RWPE2 (cell line): ENCODE data around the gene POLR1H.

Experiments used
- ATAC-seq: fragments of 200-7000 bp; cut with Tn5 transposase; 3 replicates; pipeline ENCODE4 v1.9.1; 2021; ENCODE audit warnings: low read depth
- DNase-seq: peaks from one replicate; pipeline ENCODE4 v3.0.0-alpha.2; 2020; ENCODE audit warnings: low spot score
- H3K27ac ChIP-seq: fragments of 450-650 bp; 2 replicates; pipeline ENCODE4 v1.5.1; 2017; ENCODE audit warnings: mild to moderate bottlenecking; ENCODE audit not compliant: poor library complexity, severe bottlenecking
- H3K27me3 ChIP-seq: fragments of 250-450 bp; sonication (Bioruptor Pico); 2 replicates; pipeline ENCODE4 v1.5.1; 2021; ENCODE audit warnings: mild to moderate bottlenecking, moderate library complexity; ENCODE audit not compliant: insufficient read depth, poor library complexity, severe bottlenecking
- H3K36me3 ChIP-seq: fragments of 250-450 bp; sonication (Bioruptor Pico); 2 replicates; pipeline ENCODE4 v1.5.1; 2020; ENCODE audit warnings: low read depth, mild to moderate bottlenecking, moderate library complexity
- H3K4me1 ChIP-seq: fragments of 250-450 bp; sonication (Bioruptor Pico); 2 replicates; pipeline ENCODE4 v1.5.1; 2021; ENCODE audit warnings: mild to moderate bottlenecking, moderate library complexity; ENCODE audit not compliant: insufficient read depth, poor library complexity, severe bottlenecking
- H3K4me3 ChIP-seq: fragments of 250-450 bp; sonication (Bioruptor Pico); 2 replicates; pipeline ENCODE4 v1.5.1; 2021; ENCODE audit warnings: mild to moderate bottlenecking, moderate library complexity; ENCODE audit not compliant: severe bottlenecking
- H3K9me3 ChIP-seq: fragments of 250-450 bp; sonication (Bioruptor Pico); 2 replicates; pipeline ENCODE4 v1.5.1; 2021; ENCODE audit warnings: mild to moderate bottlenecking, moderate library complexity; ENCODE audit not compliant: severe bottlenecking
- TF ChIP-seq, protein P1 (sequence below): fragments of 450-650 bp; IDR thresholded peaks from one replicate; pipeline ENCODE4 v1.5.1; 2017; ENCODE audit warnings: mild to moderate bottlenecking, moderate library complexity; ENCODE audit not compliant: poor library complexity, severe bottlenecking

The POLR1H gene

DNA sequence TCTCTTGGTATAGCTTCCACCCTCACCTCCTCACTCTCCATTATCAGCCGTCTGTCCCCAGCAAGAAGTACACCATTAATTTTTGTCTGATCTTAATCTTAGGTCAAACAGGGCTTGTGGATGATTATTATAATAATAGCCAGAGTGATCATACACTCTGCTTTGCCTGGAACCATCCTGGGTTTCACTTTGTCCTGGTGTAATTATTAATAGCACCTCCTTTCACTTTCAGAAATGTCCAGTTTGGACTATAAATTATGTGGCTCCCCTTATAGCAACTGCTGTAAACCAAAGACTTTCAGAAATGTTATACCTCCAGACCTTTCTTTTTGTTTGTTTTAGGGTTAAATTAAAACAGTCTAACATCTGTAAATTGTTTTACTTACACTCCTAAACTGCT, 52.8 kb downstream of the POLR1H start:
- Histone ChIP-seq H3K4me3 (no peak overlapping the region), H3K9me3 (no peaks in the 10 kb centered on the region), H3K27me3 (no peaks in the 10 kb centered on the region), H3K4me1 (peaks cover under 1% of the 10 kb centered on the region), H3K27ac (no peak overlapping the region), H3K36me3 (no peaks in the 10 kb centered on the region)
- TF ChIP-seq, protein P1, sequence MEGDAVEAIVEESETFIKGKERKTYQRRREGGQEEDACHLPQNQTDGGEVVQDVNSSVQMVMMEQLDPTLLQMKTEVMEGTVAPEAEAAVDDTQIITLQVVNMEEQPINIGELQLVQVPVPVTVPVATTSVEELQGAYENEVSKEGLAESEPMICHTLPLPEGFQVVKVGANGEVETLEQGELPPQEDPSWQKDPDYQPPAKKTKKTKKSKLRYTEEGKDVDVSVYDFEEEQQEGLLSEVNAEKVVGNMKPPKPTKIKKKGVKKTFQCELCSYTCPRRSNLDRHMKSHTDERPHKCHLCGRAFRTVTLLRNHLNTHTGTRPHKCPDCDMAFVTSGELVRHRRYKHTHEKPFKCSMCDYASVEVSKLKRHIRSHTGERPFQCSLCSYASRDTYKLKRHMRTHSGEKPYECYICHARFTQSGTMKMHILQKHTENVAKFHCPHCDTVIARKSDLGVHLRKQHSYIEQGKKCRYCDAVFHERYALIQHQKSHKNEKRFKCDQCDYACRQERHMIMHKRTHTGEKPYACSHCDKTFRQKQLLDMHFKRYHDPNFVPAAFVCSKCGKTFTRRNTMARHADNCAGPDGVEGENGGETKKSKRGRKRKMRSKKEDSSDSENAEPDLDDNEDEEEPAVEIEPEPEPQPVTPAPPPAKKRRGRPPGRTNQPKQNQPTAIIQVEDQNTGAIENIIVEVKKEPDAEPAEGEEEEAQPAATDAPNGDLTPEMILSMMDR = no peak
- ATAC-seq (no peak), DNase-seq (no peak)
